ENCODE results near the gene ADRA2A. TPM values are rescaled to one million over a fixed set of nuclear protein-coding genes. Genes with fewer than 3 reads are reported as not detected.
A peak's percentile ranks its signal among the peaks of the same experiment; 100 is the strongest.

The ADRA2A gene
- total and polyA plus RNA-seq, 5 donors from 2014 or later, result 0.22 TPM; not detected in 4

GRCh38 chr10:111079241-111079760, 2.5 kb downstream of the ADRA2A start:
- H3K27ac ChIP-seq (ENCODE audit: insufficient read depth, low read length, poor library complexity, severe bottlenecking), result no peak overlapping the region
- H3K4me1 ChIP-seq (ENCODE audit: control insufficient read depth, insufficient read depth, low read length, poor library complexity, severe bottlenecking), result peaks cover 25% of the 10 kb centered on the region
- H3K36me3 ChIP-seq (ENCODE audit: control insufficient read depth, insufficient read depth, low read length), result no peaks in the 10 kb centered on the region
- H3K9me3 ChIP-seq (ENCODE audit: control insufficient read depth in 2 of 2, low read length in 2 of 2), result no peaks in the 10 kb centered on the region
- Mint-ChIP-seq H3K4me3 (peak overlapping the region in 2 of 4 donors; percentile 57 to 74), H3K27me3 (peaks cover 54% of the 10 kb centered on the region), H3K9me3 (peaks cover 0 to 3% (median 0%) of the 10 kb centered on the region in 7 donors), H3K4me1 (peaks cover 0 to 27% (median 7%) of the 10 kb centered on the region in 4 donors), H3K27ac (no peak overlapping the region), H3K36me3 (no peaks in the 10 kb centered on the region)
- ATAC-seq (ENCODE audit: low read depth in 2 of 2) (no peak), DNase-seq (peak in 1 of 3 donors; percentile 2)
- H3K27me3 ChIP-seq (ENCODE audit: control insufficient read depth, insufficient read depth, low read length), result peaks cover 13% of the 10 kb centered on the region
- H3K4me3 ChIP-seq (ENCODE audit: low read depth, low read length), result no peak overlapping the region

- H3K4me3 ChIP-seq (ENCODE audit: low read depth, low read length), result no peak overlapping the region
- H3K4me1 ChIP-seq (ENCODE audit: control insufficient read depth, insufficient read depth, low read length, poor library complexity, severe bottlenecking), result peaks cover 25% of the 10 kb centered on the region
- no peak for ATAC-seq (ENCODE audit: low read depth in 2 of 2)
- H3K36me3 Mint-ChIP-seq, result no peaks in the 10 kb centered on the region
- no peak overlapping the region for H3K27ac ChIP-seq (ENCODE audit: insufficient read depth, low read length, poor library complexity, severe bottlenecking)
- no peaks in the 10 kb centered on the region for H3K9me3 ChIP-seq (ENCODE audit: control insufficient read depth in 2 of 2, low read length in 2 of 2)
- H3K36me3 ChIP-seq (ENCODE audit: control insufficient read depth, insufficient read depth, low read length), result no peaks in the 10 kb centered on the region
- no peak for DNase-seq
- H3K27ac Mint-ChIP-seq, result no peak overlapping the region
- peaks cover 0 to 3% (median 0%) of the 10 kb centered on the region in 7 donors for H3K9me3 Mint-ChIP-seq
- peak overlapping the region in 2 of 4 donors; percentile 52 to 74 for H3K4me3 Mint-ChIP-seq
- H3K4me1 Mint-ChIP-seq, result peaks cover 0 to 25% (median 6%) of the 10 kb centered on the region in 4 donors
- H3K27me3 ChIP-seq (ENCODE audit: control insufficient read depth, insufficient read depth, low read length), result peaks cover 10% of the 10 kb centered on the region
- H3K27me3 Mint-ChIP-seq, result peaks cover 49% of the 10 kb centered on the region
Observed at GRCh38 chr10:111079781-111080180, 3.0 kb downstream of the ADRA2A start.

GRCh38 chr10:111080224-111080623, 3.4 kb downstream of the ADRA2A start:
- no peak for DNase-seq
- H3K36me3 Mint-ChIP-seq, result no peaks in the 10 kb centered on the region

GRCh38 chr10:111081595-111081994, 4.8 kb downstream of the ADRA2A start:
- Mint-ChIP-seq H3K36me3 (no peaks in the 10 kb centered on the region), H3K4me1 (peaks cover 0 to 12% (median 4%) of the 10 kb centered on the region in 4 donors), H3K4me3 (no peak overlapping the region), H3K27ac (no peak overlapping the region), H3K27me3 (peaks cover 42% of the 10 kb centered on the region), H3K9me3 (peaks cover 0 to 3% (median 0%) of the 10 kb centered on the region in 7 donors)
- no peak overlapping the region for H3K4me3 ChIP-seq (ENCODE audit: low read depth, low read length)
- H3K36me3 ChIP-seq (ENCODE audit: control insufficient read depth, insufficient read depth, low read length), result no peaks in the 10 kb centered on the region
- H3K4me1 ChIP-seq (ENCODE audit: control insufficient read depth, insufficient read depth, low read length, poor library complexity, severe bottlenecking), result peaks cover 15% of the 10 kb centered on the region
- ATAC-seq (ENCODE audit: low read depth in 2 of 2), result no peak
- no peaks in the 10 kb centered on the region for H3K9me3 ChIP-seq (ENCODE audit: control insufficient read depth in 2 of 2, low read length in 2 of 2)
- H3K27me3 ChIP-seq (ENCODE audit: control insufficient read depth, insufficient read depth, low read length), result peaks cover 3% of the 10 kb centered on the region
- H3K27ac ChIP-seq (ENCODE audit: insufficient read depth, low read length, poor library complexity, severe bottlenecking), result no peak overlapping the region
- no peak for DNase-seq

More at GRCh38 chr10:111080224-111080623, 3.4 kb downstream of the ADRA2A start:
- Histone ChIP-seq H3K9me3 (ENCODE audit: control insufficient read depth in 2 of 2, low read length in 2 of 2) (no peaks in the 10 kb centered on the region), H3K27ac (ENCODE audit: insufficient read depth, low read length, poor library complexity, severe bottlenecking) (no peak overlapping the region), H3K27me3 (ENCODE audit: control insufficient read depth, insufficient read depth, low read length) (peaks cover 6% of the 10 kb centered on the region), H3K4me3 (ENCODE audit: low read depth, low read length) (no peak overlapping the region), H3K36me3 (ENCODE audit: control insufficient read depth, insufficient read depth, low read length) (no peaks in the 10 kb centered on the region), H3K4me1 (ENCODE audit: control insufficient read depth, insufficient read depth, low read length, poor library complexity, severe bottlenecking) (peaks cover 25% of the 10 kb centered on the region)
- ATAC-seq (ENCODE audit: low read depth in 2 of 2), result no peak
- Mint-ChIP-seq H3K4me3 (peak overlapping the region in 1 of 4 donors; percentile 51), H3K27ac (no peak overlapping the region), H3K27me3 (peaks cover 47% of the 10 kb centered on the region), H3K4me1 (peaks cover 0 to 21% (median 4%) of the 10 kb centered on the region in 4 donors), H3K9me3 (peaks cover 0 to 3% (median 0%) of the 10 kb centered on the region in 7 donors)

GRCh38 chr10:111082102-111082975, 5.5 kb downstream of the ADRA2A start:
- Histone ChIP-seq H3K27me3 (ENCODE audit: control insufficient read depth, insufficient read depth, low read length) (peaks cover 3% of the 10 kb centered on the region), H3K9me3 (ENCODE audit: control insufficient read depth in 2 of 2, low read length in 2 of 2) (no peaks in the 10 kb centered on the region), H3K27ac (ENCODE audit: insufficient read depth, low read length, poor library complexity, severe bottlenecking) (no peak overlapping the region), H3K4me1 (ENCODE audit: control insufficient read depth, insufficient read depth, low read length, poor library complexity, severe bottlenecking) (peaks cover 7% of the 10 kb centered on the region), H3K4me3 (ENCODE audit: low read depth, low read length) (no peak overlapping the region), H3K36me3 (ENCODE audit: control insufficient read depth, insufficient read depth, low read length) (no peaks in the 10 kb centered on the region)
- H3K36me3 Mint-ChIP-seq, result no peaks in the 10 kb centered on the region
- H3K27me3 Mint-ChIP-seq, result peaks cover 40% of the 10 kb centered on the region
- H3K4me1 Mint-ChIP-seq, result peaks cover 0 to 12% (median 3%) of the 10 kb centered on the region in 4 donors
- H3K9me3 Mint-ChIP-seq, result peaks cover 0 to 3% (median 0%) of the 10 kb centered on the region in 7 donors
- no peak overlapping the region for H3K27ac Mint-ChIP-seq
- ATAC-seq (ENCODE audit: low read depth in 2 of 2), result no peak
- no peak for DNase-seq
- peak overlapping the region in 1 of 4 donors; percentile 43 for H3K4me3 Mint-ChIP-seq

- Mint-ChIP-seq H3K4me1 (peaks cover 0 to 4% (median under 1%) of the 10 kb centered on the region in 4 donors), H3K27me3 (peaks cover 31% of the 10 kb centered on the region), H3K36me3 (no peaks in the 10 kb centered on the region), H3K4me3 (no peak overlapping the region), H3K27ac (no peak overlapping the region), H3K9me3 (peaks cover 0 to 3% (median 0%) of the 10 kb centered on the region in 7 donors)
- no peaks in the 10 kb centered on the region for H3K9me3 ChIP-seq (ENCODE audit: control insufficient read depth in 2 of 2, low read length in 2 of 2)
- H3K27me3 ChIP-seq (ENCODE audit: control insufficient read depth, insufficient read depth, low read length), result peaks cover 3% of the 10 kb centered on the region
- H3K4me3 ChIP-seq (ENCODE audit: low read depth, low read length), result no peak overlapping the region
- no peak for DNase-seq
- no peak for ATAC-seq (ENCODE audit: low read depth in 2 of 2)
- no peaks in the 10 kb centered on the region for H3K4me1 ChIP-seq (ENCODE audit: control insufficient read depth, insufficient read depth, low read length, poor library complexity, severe bottlenecking)
- H3K36me3 ChIP-seq (ENCODE audit: control insufficient read depth, insufficient read depth, low read length), result no peaks in the 10 kb centered on the region
- H3K27ac ChIP-seq (ENCODE audit: insufficient read depth, low read length, poor library complexity, severe bottlenecking), result no peak overlapping the region
Observed at GRCh38 chr10:111083222-111084095, 6.6 kb downstream of the ADRA2A start.
